Thymus (tissue), 11 donors: ENCODE data around the gene MTCH2. TPM values are rescaled to one million over a fixed set of nuclear protein-coding genes. Genes with fewer than 3 reads are reported as not detected.
A peak's percentile ranks its signal among the peaks of the same experiment; 100 is the strongest.
"Not testable (repeated sequence)": the region's sequence is repeated elsewhere in the genome, so short reads cannot be mapped to it uniquely, and the experiment has no call there.

Experiments used
- DNase-seq, 9 donors: peaks; one replicate each; pipeline ENCODE4 v3.0.0-alpha.2; 2013; ENCODE audit warnings: low spot score in 9 of 9, low read depth in 6 of 9, missing footprints in 1 of 9
- H3K27ac ChIP-seq, 2 donors: one replicate each; pipeline ENCODE4 v1.5.1; 2013; ENCODE audit warnings: control low read depth in 1 of 2, low read depth in 1 of 2, low read length in 1 of 2, mild to moderate bottlenecking in 1 of 2, moderate library complexity in 1 of 2
- H3K27me3 ChIP-seq, 2 donors: one replicate each; pipeline ENCODE4 v1.5.1; 2013; ENCODE audit warnings: low read length in 1 of 2; ENCODE audit not compliant: control insufficient read depth in 2 of 2, insufficient read depth in 1 of 2
- H3K36me3 ChIP-seq, 2 donors: one replicate each; pipeline ENCODE4 v1.5.1; 2013; ENCODE audit warnings: low read length in 1 of 2, mild to moderate bottlenecking in 1 of 2, moderate library complexity in 1 of 2; ENCODE audit not compliant: control insufficient read depth in 2 of 2, insufficient read depth in 2 of 2
- H3K4me1 ChIP-seq, 2 donors: one replicate each; pipeline ENCODE4 v1.5.1; 2013; ENCODE audit warnings: low read length in 2 of 2; ENCODE audit not compliant: control insufficient read depth in 2 of 2, insufficient read depth in 2 of 2
- H3K4me3 ChIP-seq, 2 donors: one replicate each; pipeline ENCODE4 v1.5.1; 2013; ENCODE audit warnings: low read length in 2 of 2, control low read depth in 1 of 2, mild to moderate bottlenecking in 1 of 2
- H3K9me3 ChIP-seq, 2 donors: one replicate each; pipeline ENCODE4 v1.5.1; 2013; ENCODE audit warnings: low read length in 1 of 2, mild to moderate bottlenecking in 1 of 2; ENCODE audit not compliant: control insufficient read depth in 2 of 2, insufficient read depth in 1 of 2
- WGBS: extraction: QIAGEN DNeasy Blood & Tissue Kit; methylation state at CpG from one replicate; pipeline ENCODE4 v1.1.7; 2013; 5-methylcytosine and 5-hydroxymethylcytosine counted together
- polyA plus RNA-seq: library from polyadenylated mRNA; stranded (reverse); fragments of 200-250 nt; gene quantifications from one replicate; pipeline ENCODE4 v1.2.3, GENCODE V29; 2013
- total RNA-seq: library from RNA; stranded (reverse); fragments of 120-200 nt; gene quantifications from one replicate; pipeline ENCODE4 v1.2.4, GENCODE V29; 2013
- donor health status: healthy.

Gene MTCH2
- total and polyA plus RNA-seq, 2 donors = 40.0 to 57.7 TPM

- Histone ChIP-seq H3K4me1 (no peaks in the 10 kb centered on the region), H3K27me3 (no peaks in the 10 kb centered on the region), H3K4me3 (no peak overlapping the region), H3K36me3 (no peaks in the 10 kb centered on the region), H3K27ac (no peak overlapping the region), H3K9me3 (peaks cover 0 to 10% of the 10 kb centered on the region in 2 donors)
- no peak for DNase-seq
- WGBS = 99% methylated on average over 5 of the region's 5 CpGs
Observed at GRCh38 chr11:47651818-47652469, 9.6 kb upstream of the MTCH2 start.

DNA sequence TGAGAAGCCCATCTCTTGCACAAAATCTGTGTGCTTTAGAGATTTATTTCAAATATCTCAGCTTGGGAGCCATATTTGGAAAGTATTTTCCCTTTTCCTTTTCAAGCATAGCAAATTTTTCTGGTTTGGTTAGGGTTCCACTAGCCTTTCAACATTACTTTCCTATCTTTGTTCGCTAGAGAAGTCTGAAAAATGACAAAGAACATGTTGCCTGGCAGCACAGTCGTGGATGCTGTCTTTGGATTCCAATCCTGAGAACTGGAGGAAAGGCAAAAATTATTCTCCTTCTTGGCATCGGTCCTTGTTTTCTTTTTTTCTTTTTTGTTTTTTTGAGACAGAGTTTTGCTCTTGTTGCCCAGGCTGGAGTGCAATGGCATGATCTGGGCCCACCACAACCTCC, 6.9 kb upstream of the MTCH2 start:
- H3K27me3 ChIP-seq = no peaks in the 10 kb centered on the region
- no peak for DNase-seq

GRCh38 chr11:47646019-47646418, 3.7 kb upstream of the MTCH2 start:
- no peak overlapping the region for H3K27ac ChIP-seq
- H3K36me3 ChIP-seq = no peaks in the 10 kb centered on the region
- 97% methylated on average over 6 of the region's 6 CpGs for WGBS
- no peak overlapping the region for H3K4me3 ChIP-seq
- no peak for DNase-seq
- no peaks in the 10 kb centered on the region for H3K9me3 ChIP-seq
- H3K27me3 ChIP-seq = no peaks in the 10 kb centered on the region
- peaks cover under 1 to 13% of the 10 kb centered on the region in 2 donors for H3K4me1 ChIP-seq

More for the DNA sequence above, 6.9 kb upstream of the MTCH2 start:
- no peak overlapping the region for H3K4me3 ChIP-seq
- no peak overlapping the region for H3K27ac ChIP-seq
- no peaks in the 10 kb centered on the region for H3K36me3 ChIP-seq
- WGBS = 94% methylated on average over 3 of the region's 3 CpGs
- H3K4me1 ChIP-seq = no peaks in the 10 kb centered on the region
- peaks cover 0 to 10% of the 10 kb centered on the region in 2 donors for H3K9me3 ChIP-seq

DNA sequence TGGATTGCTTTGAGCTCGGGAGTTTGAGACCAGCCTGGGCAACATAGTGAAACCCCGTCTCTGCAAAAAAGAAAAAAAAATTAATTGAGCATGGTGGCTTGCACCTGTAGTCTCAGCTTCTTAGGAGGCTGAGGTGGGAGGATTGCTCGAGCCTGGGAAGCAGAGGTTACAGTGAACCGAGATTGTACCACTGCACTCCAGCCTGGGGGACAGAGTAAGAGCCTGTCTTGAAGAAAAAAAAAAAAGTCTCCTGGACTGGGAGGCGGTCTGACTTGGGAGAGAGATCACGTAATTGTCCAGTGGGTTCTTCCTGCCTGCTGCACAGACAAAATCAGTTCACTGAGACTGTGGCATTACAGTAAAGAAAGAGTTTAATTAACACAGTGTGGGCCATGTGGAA, 3.1 kb upstream of the MTCH2 start:
- Histone ChIP-seq H3K27me3 (no peaks in the 10 kb centered on the region), H3K4me1 (peaks cover 3 to 15% of the 10 kb centered on the region in 2 donors), H3K9me3 (no peaks in the 10 kb centered on the region), H3K4me3 (no peak overlapping the region), H3K36me3 (no peaks in the 10 kb centered on the region), H3K27ac (no peak overlapping the region)
- no peak for DNase-seq
- 95% methylated on average over 6 of the region's 6 CpGs for WGBS

DNA sequence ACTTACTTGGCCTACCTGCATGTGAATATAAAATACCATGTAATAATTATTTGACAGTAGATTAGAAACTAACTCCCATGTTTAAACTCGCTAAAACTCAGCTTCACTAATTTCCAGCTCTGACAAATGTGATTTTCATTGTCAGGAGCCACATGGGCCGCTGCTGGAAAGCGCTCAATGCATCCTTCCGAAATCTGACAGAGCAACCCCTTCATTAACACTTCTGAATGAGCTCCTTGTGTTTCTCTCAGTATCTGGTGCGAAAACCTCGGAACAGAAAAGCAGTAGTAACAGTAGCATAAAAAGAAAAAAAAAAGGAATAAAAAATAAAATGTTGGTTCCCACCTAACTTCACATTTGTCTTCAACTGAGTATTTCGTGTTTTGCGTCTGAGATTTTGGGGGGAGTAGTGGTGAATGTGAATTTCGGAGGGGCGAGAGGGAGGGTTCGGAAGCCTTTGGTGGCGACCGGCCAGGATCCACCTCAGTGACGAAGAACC, 710 bp downstream of the MTCH2 start:
- DNase-seq = peak in 3 of 9 donors; percentile 4 to 10 (median 6)
- Histone ChIP-seq H3K9me3 (no peaks in the 10 kb centered on the region), H3K27ac (peak overlapping the region; percentile 89 to 90), H3K4me3 (peak overlapping the region; percentile 86 to 95), H3K27me3 (no peaks in the 10 kb centered on the region), H3K4me1 (peaks cover 3 to 15% of the 10 kb centered on the region in 2 donors), H3K36me3 (peaks cover 16 to 21% of the 10 kb centered on the region in 2 donors)
- WGBS = 15% methylated on average over 14 of the region's 14 CpGs

DNA sequence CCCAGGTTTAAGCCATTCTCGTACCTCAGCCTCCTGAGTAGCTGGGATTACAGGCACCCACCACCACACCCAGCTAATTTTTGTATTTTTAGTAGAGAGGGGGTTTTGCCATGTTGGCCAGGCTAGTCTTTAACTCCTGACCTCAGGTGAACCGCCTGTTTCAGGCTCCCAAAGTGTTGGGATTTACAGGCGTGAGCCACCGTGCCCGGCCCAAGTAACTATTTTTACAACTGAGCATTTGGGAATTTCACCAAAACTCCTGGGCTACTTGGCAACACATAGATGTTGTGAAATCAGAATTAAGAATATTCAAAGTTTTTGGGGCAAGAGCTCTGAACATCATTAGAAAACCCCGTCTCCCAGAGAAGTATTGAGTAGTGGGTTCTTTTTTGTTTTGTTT, 1.9 kb downstream of the MTCH2 start:
- H3K4me3 ChIP-seq, H3K27ac ChIP-seq, H3K9me3 ChIP-seq, DNase-seq, H3K27me3 ChIP-seq: not testable (repeated sequence)
- WGBS = 98% methylated on average over 6 of the region's 6 CpGs
- Histone ChIP-seq H3K36me3 (peaks cover 20 to 21% of the 10 kb centered on the region in 2 donors), H3K4me1 (peaks cover 3 to 15% of the 10 kb centered on the region in 2 donors)

GRCh38 chr11:47636331-47636730, 6.0 kb downstream of the MTCH2 start:
- 89% methylated on average over 11 of the region's 11 CpGs for WGBS
- H3K27me3 ChIP-seq, H3K9me3 ChIP-seq, DNase-seq, H3K4me3 ChIP-seq, H3K4me1 ChIP-seq, H3K27ac ChIP-seq: not testable (repeated sequence)
- peaks cover 45 to 50% of the 10 kb centered on the region in 2 donors for H3K36me3 ChIP-seq

GRCh38 chr11:47631473-47631872, 10.9 kb downstream of the MTCH2 start:
- peaks cover 58 to 72% of the 10 kb centered on the region in 2 donors for H3K36me3 ChIP-seq
- WGBS = 96% methylated on average over 5 of the region's 5 CpGs

GRCh38 chr11:47628026-47628425, 14.3 kb downstream of the MTCH2 start:
- Histone ChIP-seq H3K4me3 (no peak overlapping the region), H3K27ac (no peak overlapping the region), H3K36me3 (peaks cover 50 to 79% of the 10 kb centered on the region in 2 donors), H3K9me3 (no peaks in the 10 kb centered on the region), H3K4me1 (no peaks in the 10 kb centered on the region), H3K27me3 (no peaks in the 10 kb centered on the region)
- WGBS = 98% methylated on average over 4 of the region's 4 CpGs
- no peak for DNase-seq

More at GRCh38 chr11:47631473-47631872, 10.9 kb downstream of the MTCH2 start:
- Histone ChIP-seq H3K4me1 (no peaks in the 10 kb centered on the region), H3K27ac (no peak overlapping the region), H3K27me3 (no peaks in the 10 kb centered on the region), H3K4me3 (no peak overlapping the region), H3K9me3 (no peaks in the 10 kb centered on the region)
- no peak for DNase-seq
